ENCODE data around the gene RNF115. TPM values are rescaled to one million over a fixed set of nuclear protein-coding genes. Genes with fewer than 3 reads are reported as not detected.

Gene RNF115
- total and polyA plus RNA-seq, 4 donors = 3.2 to 10.0 (median 7.6) TPM

DNA sequence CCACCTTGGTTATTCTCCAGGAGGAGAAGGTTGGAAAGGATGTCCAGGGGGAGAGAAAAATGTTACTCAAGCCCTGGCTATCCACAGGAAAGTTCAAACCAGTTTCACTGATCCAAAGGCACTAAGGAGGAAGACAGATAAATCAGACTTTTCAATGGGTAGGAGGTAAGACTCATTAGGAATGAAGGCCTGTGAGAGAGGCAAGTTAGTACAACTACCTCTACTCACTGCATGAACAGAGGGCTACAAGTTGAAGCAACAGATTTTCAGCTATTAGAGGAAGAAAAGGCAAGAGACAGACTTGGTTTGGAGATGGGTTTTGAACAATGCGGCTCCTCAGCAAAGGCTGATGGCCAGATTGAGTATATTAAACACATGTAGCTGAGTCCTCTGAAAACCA lies 87.7 kb downstream of the RNF115 start:
- Histone ChIP-seq H3K9me3 (ENCODE audit: control insufficient read depth in 4 of 4, low read length in 3 of 4) (no peaks in the 10 kb centered on the region), H3K4me3 (ENCODE audit: low read depth in 1 of 3, low read length in 3 of 3) (no peak overlapping the region), H3K9ac (ENCODE audit: low read depth in 1 of 2, low read length in 2 of 2) (no peak overlapping the region), H3K4me1 (ENCODE audit: control insufficient read depth in 4 of 4, insufficient read depth in 4 of 4, low read length in 3 of 4) (no peaks in the 10 kb centered on the region), H3K27ac (ENCODE audit: low read depth in 1 of 2, low read length in 2 of 2) (no peak overlapping the region), H3K27me3 (ENCODE audit: control insufficient read depth in 4 of 4, insufficient read depth in 4 of 4, low read length in 3 of 4) (no peaks in the 10 kb centered on the region), H3K36me3 (ENCODE audit: control insufficient read depth in 4 of 4, insufficient read depth in 3 of 4, low read depth in 1 of 4, low read length in 3 of 4) (peaks cover 0 to 3% (median 0%) of the 10 kb centered on the region in 4 donors)
- TF ChIP-seq NR2F2 (IDR thresholded peaks at IDR 0.05) (no peak), GABPA (IDR thresholded peaks at IDR 0.05 in 1 of 2, conservative IDR thresholded peaks at IDR 0.05 in 1 of 2) (no peak), EGR1 (IDR thresholded peaks at IDR 0.05; ENCODE audit: low read depth in 2 of 2) (no peak), JUND (IDR thresholded peaks at IDR 0.05) (no peak), FOXA1 (IDR thresholded peaks at IDR 0.05) (no peak), SP1 (IDR thresholded peaks at IDR 0.05) (no peak), RXRA (IDR thresholded peaks at IDR 0.05) (no peak), TAF1 (conservative IDR thresholded peaks at IDR 0.05) (no peak), YY1 (IDR thresholded peaks at IDR 0.05) (no peak), HNF4G (IDR thresholded peaks at IDR 0.05) (no peak), HNF4A (conservative IDR thresholded peaks at IDR 0.05) (no peak), RAD21 (IDR thresholded peaks at IDR 0.05) (no peak), FOXA2 (IDR thresholded peaks at IDR 0.05) (no peak)
- TF ChIP-seq, protein P1, sequence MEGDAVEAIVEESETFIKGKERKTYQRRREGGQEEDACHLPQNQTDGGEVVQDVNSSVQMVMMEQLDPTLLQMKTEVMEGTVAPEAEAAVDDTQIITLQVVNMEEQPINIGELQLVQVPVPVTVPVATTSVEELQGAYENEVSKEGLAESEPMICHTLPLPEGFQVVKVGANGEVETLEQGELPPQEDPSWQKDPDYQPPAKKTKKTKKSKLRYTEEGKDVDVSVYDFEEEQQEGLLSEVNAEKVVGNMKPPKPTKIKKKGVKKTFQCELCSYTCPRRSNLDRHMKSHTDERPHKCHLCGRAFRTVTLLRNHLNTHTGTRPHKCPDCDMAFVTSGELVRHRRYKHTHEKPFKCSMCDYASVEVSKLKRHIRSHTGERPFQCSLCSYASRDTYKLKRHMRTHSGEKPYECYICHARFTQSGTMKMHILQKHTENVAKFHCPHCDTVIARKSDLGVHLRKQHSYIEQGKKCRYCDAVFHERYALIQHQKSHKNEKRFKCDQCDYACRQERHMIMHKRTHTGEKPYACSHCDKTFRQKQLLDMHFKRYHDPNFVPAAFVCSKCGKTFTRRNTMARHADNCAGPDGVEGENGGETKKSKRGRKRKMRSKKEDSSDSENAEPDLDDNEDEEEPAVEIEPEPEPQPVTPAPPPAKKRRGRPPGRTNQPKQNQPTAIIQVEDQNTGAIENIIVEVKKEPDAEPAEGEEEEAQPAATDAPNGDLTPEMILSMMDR (IDR thresholded peaks at IDR 0.05; ENCODE audit: low read depth, low read length, missing input control) = no peak
- TF ChIP-seq, protein P2, sequence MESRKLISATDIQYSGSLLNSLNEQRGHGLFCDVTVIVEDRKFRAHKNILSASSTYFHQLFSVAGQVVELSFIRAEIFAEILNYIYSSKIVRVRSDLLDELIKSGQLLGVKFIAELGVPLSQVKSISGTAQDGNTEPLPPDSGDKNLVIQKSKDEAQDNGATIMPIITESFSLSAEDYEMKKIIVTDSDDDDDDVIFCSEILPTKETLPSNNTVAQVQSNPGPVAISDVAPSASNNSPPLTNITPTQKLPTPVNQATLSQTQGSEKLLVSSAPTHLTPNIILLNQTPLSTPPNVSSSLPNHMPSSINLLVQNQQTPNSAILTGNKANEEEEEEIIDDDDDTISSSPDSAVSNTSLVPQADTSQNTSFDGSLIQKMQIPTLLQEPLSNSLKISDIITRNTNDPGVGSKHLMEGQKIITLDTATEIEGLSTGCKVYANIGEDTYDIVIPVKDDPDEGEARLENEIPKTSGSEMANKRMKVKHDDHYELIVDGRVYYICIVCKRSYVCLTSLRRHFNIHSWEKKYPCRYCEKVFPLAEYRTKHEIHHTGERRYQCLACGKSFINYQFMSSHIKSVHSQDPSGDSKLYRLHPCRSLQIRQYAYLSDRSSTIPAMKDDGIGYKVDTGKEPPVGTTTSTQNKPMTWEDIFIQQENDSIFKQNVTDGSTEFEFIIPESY (IDR thresholded peaks at IDR 0.05) = no peak
- TF ChIP-seq, protein P3, sequence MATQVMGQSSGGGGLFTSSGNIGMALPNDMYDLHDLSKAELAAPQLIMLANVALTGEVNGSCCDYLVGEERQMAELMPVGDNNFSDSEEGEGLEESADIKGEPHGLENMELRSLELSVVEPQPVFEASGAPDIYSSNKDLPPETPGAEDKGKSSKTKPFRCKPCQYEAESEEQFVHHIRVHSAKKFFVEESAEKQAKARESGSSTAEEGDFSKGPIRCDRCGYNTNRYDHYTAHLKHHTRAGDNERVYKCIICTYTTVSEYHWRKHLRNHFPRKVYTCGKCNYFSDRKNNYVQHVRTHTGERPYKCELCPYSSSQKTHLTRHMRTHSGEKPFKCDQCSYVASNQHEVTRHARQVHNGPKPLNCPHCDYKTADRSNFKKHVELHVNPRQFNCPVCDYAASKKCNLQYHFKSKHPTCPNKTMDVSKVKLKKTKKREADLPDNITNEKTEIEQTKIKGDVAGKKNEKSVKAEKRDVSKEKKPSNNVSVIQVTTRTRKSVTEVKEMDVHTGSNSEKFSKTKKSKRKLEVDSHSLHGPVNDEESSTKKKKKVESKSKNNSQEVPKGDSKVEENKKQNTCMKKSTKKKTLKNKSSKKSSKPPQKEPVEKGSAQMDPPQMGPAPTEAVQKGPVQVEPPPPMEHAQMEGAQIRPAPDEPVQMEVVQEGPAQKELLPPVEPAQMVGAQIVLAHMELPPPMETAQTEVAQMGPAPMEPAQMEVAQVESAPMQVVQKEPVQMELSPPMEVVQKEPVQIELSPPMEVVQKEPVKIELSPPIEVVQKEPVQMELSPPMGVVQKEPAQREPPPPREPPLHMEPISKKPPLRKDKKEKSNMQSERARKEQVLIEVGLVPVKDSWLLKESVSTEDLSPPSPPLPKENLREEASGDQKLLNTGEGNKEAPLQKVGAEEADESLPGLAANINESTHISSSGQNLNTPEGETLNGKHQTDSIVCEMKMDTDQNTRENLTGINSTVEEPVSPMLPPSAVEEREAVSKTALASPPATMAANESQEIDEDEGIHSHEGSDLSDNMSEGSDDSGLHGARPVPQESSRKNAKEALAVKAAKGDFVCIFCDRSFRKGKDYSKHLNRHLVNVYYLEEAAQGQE (IDR thresholded peaks at IDR 0.05) = no peak
- TF ChIP-seq, protein P4, sequence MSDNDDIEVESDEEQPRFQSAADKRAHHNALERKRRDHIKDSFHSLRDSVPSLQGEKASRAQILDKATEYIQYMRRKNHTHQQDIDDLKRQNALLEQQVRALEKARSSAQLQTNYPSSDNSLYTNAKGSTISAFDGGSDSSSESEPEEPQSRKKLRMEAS (IDR thresholded peaks at IDR 0.05) = no peak
- TF ChIP-seq, protein P5, sequence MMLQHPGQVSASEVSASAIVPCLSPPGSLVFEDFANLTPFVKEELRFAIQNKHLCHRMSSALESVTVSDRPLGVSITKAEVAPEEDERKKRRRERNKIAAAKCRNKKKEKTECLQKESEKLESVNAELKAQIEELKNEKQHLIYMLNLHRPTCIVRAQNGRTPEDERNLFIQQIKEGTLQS (IDR thresholded peaks at IDR 0.05) = no peak
- 96% methylated on average over 1 of the region's 1 CpG for WGBS
- no peak for DNase-seq (ENCODE audit: low spot score)
